HEK293 (cell line): Measurements from ENCODE around the gene BICRA.

Experiments
- GLI4 ChIP-seq: fragments of 450-650 bp; formaldehyde crosslinking; IDR thresholded peaks from 2 replicates; pipeline ENCODE4 v1.5.1; 2016; ENCODE audit warnings: missing biosample characterization, missing genetic modification characterization
- MYNN ChIP-seq: fragments of 450-650 bp; formaldehyde crosslinking; IDR thresholded peaks from 2 replicates; pipeline ENCODE4 v1.5.1; 2016; ENCODE audit warnings: missing biosample characterization, missing genetic modification characterization, borderline replicate concordance
- MZF1 ChIP-seq: fragments of 450-650 bp; formaldehyde crosslinking; IDR thresholded peaks from 2 replicates; pipeline ENCODE4 v1.5.1; 2017; ENCODE audit warnings: missing biosample characterization, missing genetic modification characterization, borderline replicate concordance
- ZNF350 ChIP-seq: fragments of 450-650 bp; formaldehyde crosslinking; IDR thresholded peaks from 2 replicates; pipeline ENCODE4 v1.5.0; 2017; ENCODE audit warnings: missing biosample characterization, mild to moderate bottlenecking, missing genetic modification characterization
- ZNF530 ChIP-seq: fragments of 450-650 bp; formaldehyde crosslinking; IDR thresholded peaks from 2 replicates; pipeline ENCODE4 v1.5.1; 2016; ENCODE audit warnings: low read depth, missing biosample characterization, missing genetic modification characterization
- TF ChIP-seq, protein P1 (sequence below): fragments of 450-650 bp; formaldehyde crosslinking; IDR thresholded peaks from 2 replicates; pipeline ENCODE4 v1.5.1; 2016; ENCODE audit warnings: missing biosample characterization, missing genetic modification characterization

DNA sequence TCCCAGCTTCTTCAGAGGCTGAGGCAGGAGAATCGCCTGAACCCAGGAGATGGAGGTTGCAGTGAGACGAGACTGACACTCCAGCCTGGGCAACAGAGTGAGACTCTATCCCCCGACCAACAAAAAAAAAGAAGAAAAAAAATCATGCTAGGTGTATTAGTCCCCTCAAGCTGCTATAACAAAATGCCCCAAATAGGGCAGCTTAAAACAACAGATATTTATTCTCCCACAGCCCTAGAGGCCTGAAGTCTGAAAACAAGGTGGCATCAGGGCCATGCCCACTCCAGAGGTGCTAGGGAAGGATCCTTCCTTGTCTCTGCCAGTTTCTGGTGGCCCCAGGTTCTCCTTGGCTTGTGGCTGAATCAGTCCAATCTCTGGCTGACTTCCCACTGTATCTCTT is 95.7 kb downstream of the BICRA start:
- TF ChIP-seq, protein P1, sequence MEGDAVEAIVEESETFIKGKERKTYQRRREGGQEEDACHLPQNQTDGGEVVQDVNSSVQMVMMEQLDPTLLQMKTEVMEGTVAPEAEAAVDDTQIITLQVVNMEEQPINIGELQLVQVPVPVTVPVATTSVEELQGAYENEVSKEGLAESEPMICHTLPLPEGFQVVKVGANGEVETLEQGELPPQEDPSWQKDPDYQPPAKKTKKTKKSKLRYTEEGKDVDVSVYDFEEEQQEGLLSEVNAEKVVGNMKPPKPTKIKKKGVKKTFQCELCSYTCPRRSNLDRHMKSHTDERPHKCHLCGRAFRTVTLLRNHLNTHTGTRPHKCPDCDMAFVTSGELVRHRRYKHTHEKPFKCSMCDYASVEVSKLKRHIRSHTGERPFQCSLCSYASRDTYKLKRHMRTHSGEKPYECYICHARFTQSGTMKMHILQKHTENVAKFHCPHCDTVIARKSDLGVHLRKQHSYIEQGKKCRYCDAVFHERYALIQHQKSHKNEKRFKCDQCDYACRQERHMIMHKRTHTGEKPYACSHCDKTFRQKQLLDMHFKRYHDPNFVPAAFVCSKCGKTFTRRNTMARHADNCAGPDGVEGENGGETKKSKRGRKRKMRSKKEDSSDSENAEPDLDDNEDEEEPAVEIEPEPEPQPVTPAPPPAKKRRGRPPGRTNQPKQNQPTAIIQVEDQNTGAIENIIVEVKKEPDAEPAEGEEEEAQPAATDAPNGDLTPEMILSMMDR = no peak
- TF ChIP-seq GLI4 (no peak), ZNF530 (no peak), MYNN (tag by site-specific recombination) (no peak), MZF1 (tag by site-specific recombination) (no peak), ZNF350 (tag by site-specific recombination) (no peak)
